ENCODE results near the gene HSPA6.
"Not testable (repeated sequence)": the region's sequence is repeated elsewhere in the genome, so short reads cannot be mapped to it uniquely, and the experiment has no call there.

Gene HSPA6

DNA sequence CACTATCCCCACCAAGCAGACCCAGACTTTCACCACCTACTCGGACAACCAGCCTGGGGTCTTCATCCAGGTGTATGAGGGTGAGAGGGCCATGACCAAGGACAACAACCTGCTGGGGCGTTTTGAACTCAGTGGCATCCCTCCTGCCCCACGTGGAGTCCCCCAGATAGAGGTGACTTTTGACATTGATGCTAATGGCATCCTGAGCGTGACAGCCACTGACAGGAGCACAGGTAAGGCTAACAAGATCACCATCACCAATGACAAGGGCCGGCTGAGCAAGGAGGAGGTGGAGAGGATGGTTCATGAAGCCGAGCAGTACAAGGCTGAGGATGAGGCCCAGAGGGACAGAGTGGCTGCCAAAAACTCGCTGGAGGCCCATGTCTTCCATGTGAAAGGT is 1.6 kb downstream of the HSPA6 start:
- H3K27me3 ChIP-seq (ENCODE audit: insufficient read depth, low read length), result peaks cover 48% of the 10 kb centered on the region
- 89% methylated on average over 6 of the region's 7 CpGs for WGBS
- H3K4me1 ChIP-seq (ENCODE audit: insufficient read depth, low read length); H3K9ac ChIP-seq (ENCODE audit: low read depth, low read length); H3K9me3 ChIP-seq (ENCODE audit: insufficient read depth, low read depth, low read length); H3K4me3 ChIP-seq (ENCODE audit: low read length); H3K36me3 ChIP-seq (ENCODE audit: insufficient read depth, low read length); H3K27ac ChIP-seq (ENCODE audit: low read depth, low read length): not testable (repeated sequence)

DNA sequence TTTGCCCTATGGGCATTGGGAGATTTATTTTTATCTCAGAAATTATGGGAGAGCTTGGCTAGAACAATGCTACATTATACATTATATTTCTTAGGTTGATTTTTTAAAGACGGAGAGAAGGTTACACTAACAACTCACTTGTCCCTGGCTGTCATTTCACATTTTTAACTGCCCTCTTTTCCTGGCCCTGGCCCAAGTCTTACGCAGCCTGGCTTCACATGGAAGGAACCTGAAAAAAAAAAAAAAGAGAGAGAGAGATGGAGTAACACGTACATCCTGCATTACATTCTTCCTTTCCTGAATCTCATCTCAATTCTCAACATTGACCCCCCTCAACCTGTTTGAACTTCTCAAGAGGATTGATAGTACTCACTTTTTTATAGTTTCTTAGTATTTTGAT is 4.2 kb downstream of the HSPA6 start:
- not testable (repeated sequence) for H3K4me3 ChIP-seq (ENCODE audit: low read length); H3K36me3 ChIP-seq (ENCODE audit: insufficient read depth, low read length); H3K4me1 ChIP-seq (ENCODE audit: insufficient read depth, low read length); H3K9ac ChIP-seq (ENCODE audit: low read depth, low read length); H3K27ac ChIP-seq (ENCODE audit: low read depth, low read length); H3K9me3 ChIP-seq (ENCODE audit: insufficient read depth, low read depth, low read length)
- H3K27me3 ChIP-seq (ENCODE audit: insufficient read depth, low read length), result peaks cover 57% of the 10 kb centered on the region
- WGBS, result no CpG with 5 or more reads among the region's 3 CpGs

DNA sequence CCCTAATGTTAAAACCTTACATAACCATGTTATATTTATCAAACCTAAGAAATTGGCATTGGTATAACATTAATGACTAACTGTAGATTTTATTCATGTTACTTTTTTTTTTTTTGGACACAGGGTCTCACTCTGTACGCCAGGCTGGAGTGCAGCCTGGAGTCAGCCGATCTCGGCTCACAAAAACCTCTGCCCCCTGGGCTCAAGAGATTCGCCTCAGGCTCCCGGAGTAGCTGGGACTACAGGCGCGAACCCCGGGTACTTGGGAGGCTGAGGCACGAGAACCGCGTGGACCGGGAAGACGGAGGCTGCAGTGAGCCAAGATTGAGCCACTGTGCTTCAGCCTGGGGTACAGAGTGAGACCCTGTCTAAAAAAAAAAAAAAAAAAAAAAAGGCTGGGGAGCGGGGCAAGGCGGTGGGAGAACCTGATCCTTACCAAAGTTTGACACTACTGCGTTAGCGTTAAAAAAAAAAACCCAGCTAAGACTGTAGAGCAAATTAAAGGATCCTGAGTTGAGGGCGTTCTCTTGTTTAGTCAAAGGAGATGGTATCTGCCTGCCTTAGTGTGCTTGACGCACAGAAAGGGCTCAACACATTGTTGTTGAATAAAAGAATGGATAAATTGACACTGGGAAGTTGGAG is 5.2 kb downstream of the HSPA6 start:
- WGBS, result 13% methylated on average over 19 of the region's 19 CpGs
- not testable (repeated sequence) for H3K9ac ChIP-seq (ENCODE audit: low read depth, low read length); H3K27ac ChIP-seq (ENCODE audit: low read depth, low read length)

DNA sequence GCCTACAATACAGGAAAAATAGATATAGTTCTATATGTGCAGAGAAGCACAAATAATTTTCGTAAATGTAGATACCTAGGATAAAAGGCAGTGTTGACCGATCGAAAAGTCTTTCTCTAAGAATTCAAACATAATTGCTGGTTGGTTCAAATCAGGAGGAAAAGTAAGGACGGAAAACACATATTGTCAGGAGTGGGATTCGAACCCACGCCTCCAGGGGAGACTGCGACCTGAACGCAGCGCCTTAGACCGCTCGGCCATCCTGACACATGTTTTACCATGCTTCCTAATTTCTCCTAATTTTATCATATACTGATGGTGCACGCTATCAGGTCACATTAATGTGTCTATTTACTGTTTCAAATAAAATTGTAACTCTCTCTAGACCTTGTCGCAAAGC is 5.8 kb downstream of the HSPA6 start:
- Histone ChIP-seq H3K27me3 (ENCODE audit: insufficient read depth, low read length) (peaks cover 46% of the 10 kb centered on the region), H3K9ac (ENCODE audit: low read depth, low read length) (peak overlapping the region; percentile 51; the same call in 1 of the 2 replicates), H3K4me3 (ENCODE audit: low read length) (peak overlapping the region; percentile 76)
- not testable (repeated sequence) for H3K4me1 ChIP-seq (ENCODE audit: insufficient read depth, low read length); H3K36me3 ChIP-seq (ENCODE audit: insufficient read depth, low read length); H3K27ac ChIP-seq (ENCODE audit: low read depth, low read length); H3K9me3 ChIP-seq (ENCODE audit: insufficient read depth, low read depth, low read length)
- under 1% methylated on average over 11 of the region's 13 CpGs for WGBS

More for the DNA sequence above, 5.2 kb downstream of the HSPA6 start:
- not testable (repeated sequence) for H3K4me1 ChIP-seq (ENCODE audit: insufficient read depth, low read length); H3K36me3 ChIP-seq (ENCODE audit: insufficient read depth, low read length); H3K9me3 ChIP-seq (ENCODE audit: insufficient read depth, low read depth, low read length)
- Histone ChIP-seq H3K27me3 (ENCODE audit: insufficient read depth, low read length) (peaks cover 51% of the 10 kb centered on the region), H3K4me3 (ENCODE audit: low read length) (peak overlapping the region; percentile 76)

DNA sequence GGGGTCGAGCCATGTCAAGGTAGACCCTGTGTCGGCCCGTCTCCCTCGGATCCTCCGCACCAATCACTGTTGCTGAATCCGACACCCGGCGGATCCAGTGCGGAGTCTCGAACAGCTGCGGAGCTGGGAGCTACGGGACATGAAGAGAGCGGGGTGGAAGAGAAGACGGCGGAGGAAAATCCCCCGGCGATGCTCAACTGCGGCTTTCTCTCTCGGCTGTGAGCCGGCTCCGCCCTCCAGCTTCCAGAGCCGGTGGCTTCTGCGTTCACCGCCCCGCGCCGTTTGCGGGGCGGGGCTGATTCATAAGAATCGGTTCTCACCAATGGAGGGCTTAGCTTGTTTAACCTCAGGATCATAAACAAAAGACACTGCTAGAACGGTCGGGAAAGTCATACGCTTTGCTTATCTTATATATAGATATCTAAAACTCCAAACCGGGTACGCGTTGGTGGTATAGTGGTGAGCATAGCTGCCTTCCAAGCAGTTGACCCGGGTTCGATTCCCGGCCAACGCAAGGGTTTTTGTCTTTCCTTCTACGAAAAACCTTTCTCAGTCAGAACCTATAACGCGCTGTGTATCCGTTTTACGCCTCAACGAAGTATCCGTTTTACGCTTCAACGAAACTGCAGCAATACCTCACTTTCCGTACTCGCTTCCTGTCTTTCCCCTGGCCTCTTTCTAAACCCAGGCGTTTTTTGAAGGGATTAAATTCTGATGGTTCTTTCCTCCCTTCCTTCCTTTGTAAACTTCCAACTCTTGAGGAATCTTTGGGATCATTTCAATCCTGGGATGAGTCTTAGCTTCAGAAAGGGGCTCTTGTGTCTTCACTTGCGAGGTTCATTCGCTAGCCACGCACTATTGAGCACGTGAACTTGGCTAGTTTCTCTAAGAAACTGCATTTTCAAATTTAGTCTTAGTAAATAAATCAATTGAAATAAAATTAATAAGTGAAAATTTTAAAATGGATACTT is 6.6 kb downstream of the HSPA6 start:
- H3K27ac ChIP-seq (ENCODE audit: low read depth, low read length); H3K4me1 ChIP-seq (ENCODE audit: insufficient read depth, low read length); H3K9me3 ChIP-seq (ENCODE audit: insufficient read depth, low read depth, low read length); H3K36me3 ChIP-seq (ENCODE audit: insufficient read depth, low read length): not testable (repeated sequence)
- WGBS, result under 1% methylated on average over 47 of the region's 56 CpGs
- Histone ChIP-seq H3K4me3 (ENCODE audit: low read length) (peak overlapping the region; percentile 76), H3K9ac (ENCODE audit: low read depth, low read length) (peak overlapping the region; percentile 51; the same call in 1 of the 2 replicates), H3K27me3 (ENCODE audit: insufficient read depth, low read length) (peaks cover 39% of the 10 kb centered on the region)

DNA sequence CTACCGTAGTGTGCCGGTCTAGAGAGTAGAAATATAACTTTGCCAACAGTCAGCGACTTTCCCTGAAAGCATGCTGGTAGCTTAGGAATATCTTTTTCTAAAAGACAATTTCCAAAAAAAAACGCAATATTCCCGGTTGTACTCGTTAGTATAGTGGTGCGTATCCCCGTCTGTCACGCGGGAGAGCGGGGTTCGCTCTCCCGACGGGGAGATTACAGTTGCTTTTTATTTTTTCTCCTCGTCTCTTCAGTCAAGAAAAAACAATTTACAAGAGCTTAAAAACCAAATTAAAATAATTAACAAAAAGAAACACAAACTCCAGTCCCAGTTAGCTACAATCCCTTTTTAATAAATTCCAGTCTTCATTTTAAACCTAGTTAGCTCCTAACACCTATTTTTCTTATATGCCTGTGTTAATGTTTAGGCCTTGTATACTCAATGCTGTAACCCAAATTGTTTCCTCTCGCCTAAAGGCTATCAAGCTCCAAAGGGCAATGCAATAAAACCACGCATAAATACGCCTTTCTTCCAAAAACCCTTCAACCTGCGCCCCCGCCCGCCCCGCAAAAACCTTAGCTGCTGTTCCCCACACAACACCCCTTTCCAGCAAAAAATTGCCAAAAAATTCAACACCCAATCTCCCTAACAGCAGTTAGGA is 7.8 kb downstream of the HSPA6 start:
- H3K27me3 ChIP-seq (ENCODE audit: insufficient read depth, low read length), result peaks cover 28% of the 10 kb centered on the region
- H3K36me3 ChIP-seq (ENCODE audit: insufficient read depth, low read length), result no peaks in the 10 kb centered on the region
- H3K4me1 ChIP-seq (ENCODE audit: insufficient read depth, low read length), result peaks cover 9% of the 10 kb centered on the region; the same call in 1 of the 2 replicates
- H3K4me3 ChIP-seq (ENCODE audit: low read length), result peak overlapping the region; percentile 76
- no peak overlapping the region for H3K9ac ChIP-seq (ENCODE audit: low read depth, low read length)
- WGBS, result 41% methylated on average over 22 of the region's 22 CpGs
- no peaks in the 10 kb centered on the region for H3K9me3 ChIP-seq (ENCODE audit: insufficient read depth, low read depth, low read length)
- H3K27ac ChIP-seq (ENCODE audit: low read depth, low read length), result no peak overlapping the region; the same call in 1 of the 2 replicates

DNA sequence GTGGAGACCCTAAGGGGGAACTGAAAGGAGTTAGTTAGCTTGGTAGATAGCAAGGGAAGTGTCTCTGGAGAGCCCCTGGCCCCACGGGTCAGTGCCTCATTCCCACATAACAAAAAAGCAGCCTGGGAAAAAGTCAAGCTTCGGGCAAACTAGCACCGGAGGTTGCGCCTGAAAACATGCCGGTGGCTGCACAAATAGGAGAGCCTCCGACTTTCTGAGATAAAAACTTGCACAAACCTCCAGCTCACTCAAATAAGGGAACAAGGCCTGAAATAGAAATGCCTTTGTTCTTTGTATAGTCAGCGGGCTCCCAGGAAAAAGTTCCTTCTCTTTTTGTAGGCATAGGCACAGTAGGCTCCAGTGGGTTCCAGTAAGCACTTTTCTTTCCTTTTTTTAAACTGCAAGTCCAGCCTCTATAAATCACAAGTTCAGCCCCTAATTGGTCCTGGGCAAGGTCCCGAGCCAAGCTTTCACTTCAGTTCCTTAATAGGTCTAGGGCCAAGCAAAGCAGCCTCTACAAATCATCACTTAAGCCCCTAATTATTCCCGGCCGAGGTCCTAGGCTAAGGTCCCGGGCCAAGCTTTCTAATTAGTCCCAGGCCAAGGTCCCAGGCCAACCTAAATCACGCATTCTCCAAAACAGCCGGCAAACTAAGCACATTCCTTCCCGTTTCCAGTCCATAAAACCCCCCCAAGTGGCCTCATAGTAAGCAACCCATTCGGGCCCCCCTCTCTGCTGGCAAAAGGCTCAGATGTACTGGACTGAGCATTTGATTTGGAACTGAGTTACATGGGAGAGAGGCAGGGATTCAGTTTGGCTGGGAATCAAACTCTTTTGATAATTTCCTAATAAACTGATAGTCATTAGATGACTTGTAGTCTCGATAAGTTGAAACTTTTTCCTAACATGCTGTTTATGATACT is 8.6 kb downstream of the HSPA6 start:
- not testable (repeated sequence) for H3K9me3 ChIP-seq (ENCODE audit: insufficient read depth, low read depth, low read length); H3K9ac ChIP-seq (ENCODE audit: low read depth, low read length); H3K27ac ChIP-seq (ENCODE audit: low read depth, low read length); H3K4me1 ChIP-seq (ENCODE audit: insufficient read depth, low read length); H3K36me3 ChIP-seq (ENCODE audit: insufficient read depth, low read length)
- Histone ChIP-seq H3K27me3 (ENCODE audit: insufficient read depth, low read length) (peaks cover 28% of the 10 kb centered on the region), H3K4me3 (ENCODE audit: low read length) (peak overlapping the region; percentile 76)
- 31% methylated on average over 14 of the region's 16 CpGs for WGBS

DNA sequence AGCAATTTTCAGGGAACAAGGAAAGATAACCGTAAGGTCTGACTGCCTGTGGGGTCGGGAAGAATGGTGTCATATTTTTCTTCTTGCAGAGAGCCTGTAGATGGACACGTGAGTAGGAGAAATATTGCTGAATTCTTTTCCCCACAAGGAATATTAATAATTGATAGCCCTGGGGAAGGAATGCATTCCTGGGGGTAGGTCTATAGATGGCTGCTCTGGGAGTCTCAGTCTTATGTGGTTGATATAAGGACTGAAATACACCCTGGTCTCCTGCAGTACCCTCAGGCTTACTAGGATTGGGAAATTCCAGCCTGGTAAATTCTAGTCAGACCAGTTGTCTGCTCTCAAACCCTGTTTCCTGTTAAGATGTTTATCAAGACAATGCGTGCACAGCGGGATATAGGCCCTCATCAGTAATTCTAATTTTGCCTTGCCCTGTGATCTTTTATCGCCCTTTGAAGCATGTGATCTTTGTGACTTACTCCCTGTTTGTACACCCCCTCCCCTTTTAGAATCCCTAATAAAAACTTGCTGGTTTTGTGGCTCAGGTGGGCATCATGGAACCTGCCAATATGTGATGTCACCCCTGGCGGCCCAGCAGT is 12.8 kb downstream of the HSPA6 start:
- H3K4me3 ChIP-seq (ENCODE audit: low read length); H3K9me3 ChIP-seq (ENCODE audit: insufficient read depth, low read depth, low read length); H3K36me3 ChIP-seq (ENCODE audit: insufficient read depth, low read length); H3K9ac ChIP-seq (ENCODE audit: low read depth, low read length); H3K27ac ChIP-seq (ENCODE audit: low read depth, low read length); H3K4me1 ChIP-seq (ENCODE audit: insufficient read depth, low read length): not testable (repeated sequence)
- H3K27me3 ChIP-seq (ENCODE audit: insufficient read depth, low read length), result peaks cover 17% of the 10 kb centered on the region; the same call in 1 of the 2 replicates
- WGBS, result 93% methylated on average over 6 of the region's 7 CpGs

DNA sequence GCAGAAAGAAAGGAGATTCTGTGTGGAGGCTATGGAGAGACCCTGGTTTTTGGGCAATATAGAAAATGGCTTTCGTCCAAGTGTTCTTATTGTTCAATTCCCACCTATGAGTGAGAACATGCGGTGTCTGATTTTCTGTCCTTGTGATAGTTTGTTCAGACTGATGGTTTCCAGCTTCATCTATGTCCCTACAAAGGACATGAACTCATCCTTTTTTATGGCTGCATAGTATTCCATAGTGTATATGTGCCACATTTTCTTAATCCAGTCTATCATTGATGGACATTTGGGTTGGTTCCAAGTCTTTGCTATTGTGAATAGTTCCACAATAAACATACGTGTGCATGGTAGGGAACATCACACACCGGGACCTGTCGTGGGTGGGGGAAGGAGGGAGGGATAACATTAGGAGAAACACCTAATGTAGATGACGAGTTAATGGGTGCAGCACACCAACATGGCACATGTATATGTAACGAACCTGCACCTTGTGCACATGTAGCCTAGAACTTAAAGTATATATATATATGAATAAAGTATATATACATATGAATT is 14.7 kb downstream of the HSPA6 start:
- not testable (repeated sequence) for H3K36me3 ChIP-seq (ENCODE audit: insufficient read depth, low read length); H3K9me3 ChIP-seq (ENCODE audit: insufficient read depth, low read depth, low read length); H3K9ac ChIP-seq (ENCODE audit: low read depth, low read length); H3K4me1 ChIP-seq (ENCODE audit: insufficient read depth, low read length); H3K27ac ChIP-seq (ENCODE audit: low read depth, low read length)
- Histone ChIP-seq H3K4me3 (ENCODE audit: low read length) (peak overlapping the region; percentile 82), H3K27me3 (ENCODE audit: insufficient read depth, low read length) (peaks cover 15% of the 10 kb centered on the region)
- 92% methylated on average over 6 of the region's 7 CpGs for WGBS

All from HUES64 (cell line).